GM21360 (cell line): ENCODE measurements around the gene ZNF385C.

Experiments
- ATAC-seq: cut with Tn5 transposase; IDR thresholded peaks from one replicate; pipeline ENCODE4 v1.9.1; 2021; ENCODE audit warnings: mild to moderate bottlenecking, moderate library complexity; ENCODE audit not compliant: unreplicated experiment

ZNF385C gene

DNA sequence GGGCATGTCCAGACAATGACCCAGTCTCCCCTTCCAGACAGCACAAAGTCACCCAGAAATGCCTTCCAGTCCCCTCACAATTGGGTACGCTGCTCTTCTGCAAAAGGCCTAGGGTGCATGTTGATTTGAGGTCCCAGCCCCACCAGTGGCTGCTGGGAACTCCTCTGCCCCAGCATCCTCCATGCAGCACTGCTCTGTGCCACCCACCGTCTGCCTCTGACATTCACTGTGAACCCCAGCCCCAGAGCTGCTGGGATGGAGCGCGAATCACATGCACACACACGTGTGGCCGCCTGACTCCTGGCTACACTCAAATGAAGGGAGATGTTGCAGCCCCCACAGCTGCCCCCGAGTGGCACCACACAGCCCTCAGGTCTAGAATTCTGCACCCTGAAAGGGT, 46.6 kb downstream of the ZNF385C start:
- ATAC-seq: no peak

- ATAC-seq: no peak
These were observed 47.3 kb downstream of the ZNF385C start for GRCh38 chr17:42051013-42051400.

GRCh38 chr17:42050393-42051012, 47.8 kb downstream of the ZNF385C start, which contains the start of gene C17orf113:
TSS of gene C17orf113 (minus strand) at chr17:42050601. CDS start at chr17:42043376, 7,225 bp downstream.
- no peak for ATAC-seq

- ATAC-seq: no peak
These were observed 48.4 kb downstream of the ZNF385C start for GRCh38 chr17:42049834-42050392.

GRCh38 chr17:42047343-42047742, 50.9 kb downstream of the ZNF385C start:
- no peak for ATAC-seq

DNA sequence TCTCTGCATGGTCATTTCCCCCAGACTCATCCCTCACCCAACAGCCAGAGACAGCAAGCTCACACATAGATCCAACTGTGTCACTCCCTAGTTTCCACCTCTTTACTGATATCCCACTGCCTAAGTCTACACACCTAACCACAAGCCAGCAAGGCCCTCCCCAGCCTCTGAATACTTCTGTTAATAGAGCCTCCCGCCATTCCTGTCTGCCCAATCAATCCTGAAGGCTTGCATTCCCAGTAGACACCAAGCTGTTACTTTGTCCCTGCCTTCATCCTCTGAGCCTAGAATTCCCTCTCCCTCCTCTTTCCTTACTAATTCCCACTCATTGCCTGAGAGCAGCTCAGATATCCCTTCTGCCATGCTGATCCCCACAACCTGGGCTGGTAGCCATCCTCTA, 52.6 kb downstream of the ZNF385C start:
- ATAC-seq: no peak

GRCh38 chr17:42042598-42043319, 55.5 kb downstream of the ZNF385C start:
- ATAC-seq: no peak

GRCh38 chr17:42041619-42042018, 56.7 kb downstream of the ZNF385C start:
- no peak for ATAC-seq

GRCh38 chr17:42040818-42041217, 57.5 kb downstream of the ZNF385C start:
- no peak for ATAC-seq

DNA sequence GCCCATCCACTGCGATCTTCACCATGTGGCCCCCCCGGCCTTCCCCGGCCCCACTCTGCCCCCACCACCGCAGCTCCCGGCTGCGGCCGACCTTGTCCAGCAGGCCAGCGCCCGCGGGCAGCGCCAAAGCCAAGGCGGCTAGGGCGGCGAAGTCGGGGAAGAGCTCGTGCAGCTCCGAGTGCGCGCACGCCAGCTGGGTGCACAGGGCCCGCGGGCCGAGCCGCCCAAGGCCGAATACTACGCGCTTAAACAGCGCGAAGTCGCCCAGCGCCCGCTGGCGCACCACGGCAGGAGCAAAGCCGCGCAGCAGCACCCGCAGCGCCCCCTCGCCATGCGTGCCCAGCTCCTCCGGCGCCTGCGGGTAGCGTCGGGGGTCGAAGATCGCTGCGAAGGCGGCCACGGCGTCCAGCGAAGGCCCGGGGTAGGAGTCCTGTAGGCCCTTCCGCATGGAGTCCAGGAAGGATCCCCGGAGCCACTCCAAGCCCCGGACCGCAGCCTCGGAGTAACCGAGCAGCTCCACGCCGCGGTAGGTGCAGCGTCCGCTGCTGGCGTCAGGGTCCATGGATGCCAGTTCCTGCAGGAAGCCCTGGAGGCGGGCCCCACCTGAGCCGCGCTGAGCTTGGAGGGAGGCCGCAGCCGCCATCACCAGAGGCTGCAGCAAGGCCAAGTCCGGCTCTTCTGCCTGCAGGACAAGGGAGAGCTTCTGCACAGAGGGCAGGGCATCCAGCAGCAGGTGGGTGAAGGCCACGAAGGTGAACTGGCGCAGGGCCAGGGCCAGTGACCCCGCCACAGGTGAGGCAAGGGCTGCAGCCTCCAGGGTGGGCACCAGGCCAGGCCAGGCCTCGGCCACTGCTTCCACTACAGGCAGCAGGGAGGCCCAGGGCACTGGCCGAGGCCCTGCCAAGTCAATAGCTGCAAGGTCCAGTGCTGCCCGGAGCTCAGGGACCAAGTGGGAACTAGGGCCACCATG, 58.2 kb downstream of the ZNF385C start:
- no peak for ATAC-seq

DNA sequence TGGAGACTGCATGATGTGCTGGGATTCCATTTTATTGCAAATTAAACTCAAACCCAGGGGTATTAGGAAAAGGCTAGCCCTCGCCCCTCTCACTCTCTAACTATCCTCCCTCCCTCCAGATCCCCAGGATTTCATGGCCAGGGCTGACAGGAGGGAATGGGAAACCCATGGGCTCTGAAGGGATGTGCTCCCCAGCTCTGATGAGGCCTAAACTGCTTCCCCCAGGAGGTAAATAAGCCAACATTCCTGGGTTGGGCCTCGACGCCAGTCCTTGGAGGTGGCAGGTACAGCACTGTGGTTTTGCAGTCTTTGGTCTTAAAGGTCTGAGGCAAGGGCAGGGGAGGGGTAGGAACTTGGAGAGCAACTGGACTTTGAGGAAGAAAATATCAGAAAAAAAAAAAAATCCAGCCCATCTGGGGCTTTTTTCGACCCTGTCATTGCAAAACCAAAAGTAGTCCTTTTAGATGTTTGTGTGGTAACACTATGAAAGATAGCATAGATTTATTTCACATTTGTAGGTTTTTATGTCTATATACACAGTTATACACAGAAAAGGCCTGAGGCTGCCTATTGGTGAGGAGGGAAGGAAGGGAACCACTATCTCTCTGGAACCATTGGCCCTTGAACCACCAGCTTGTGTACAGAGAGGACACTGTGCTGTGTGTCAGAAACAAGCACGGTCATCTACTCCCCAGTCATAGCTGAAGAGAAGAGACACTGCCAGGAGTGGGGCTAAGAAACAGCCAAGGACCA, 59.9 kb downstream of the ZNF385C start:
- ATAC-seq: no peak

- no peak for ATAC-seq
These were observed 64.2 kb downstream of the ZNF385C start for GRCh38 chr17:42034059-42034458.

DNA sequence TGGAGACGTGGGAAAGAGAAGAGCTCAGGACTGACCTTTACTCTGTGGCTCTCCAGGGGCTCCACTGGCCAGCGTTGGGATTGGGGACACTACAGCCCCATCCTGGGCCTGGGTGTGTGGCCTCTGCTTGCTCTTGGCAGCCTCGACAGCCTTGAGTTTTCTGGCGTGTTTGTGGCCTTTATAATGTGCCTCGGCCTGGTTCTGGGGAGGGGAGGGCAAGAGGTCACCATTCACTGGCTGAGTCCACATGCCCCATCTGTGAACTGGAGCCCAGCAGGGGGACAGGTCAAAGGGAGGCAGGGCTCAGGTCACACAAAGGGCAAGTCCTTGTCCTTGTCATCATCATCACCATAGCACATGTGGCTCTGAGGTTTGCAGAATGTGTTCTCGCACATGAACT, 66.7 kb downstream of the ZNF385C start:
- no peak for ATAC-seq

DNA sequence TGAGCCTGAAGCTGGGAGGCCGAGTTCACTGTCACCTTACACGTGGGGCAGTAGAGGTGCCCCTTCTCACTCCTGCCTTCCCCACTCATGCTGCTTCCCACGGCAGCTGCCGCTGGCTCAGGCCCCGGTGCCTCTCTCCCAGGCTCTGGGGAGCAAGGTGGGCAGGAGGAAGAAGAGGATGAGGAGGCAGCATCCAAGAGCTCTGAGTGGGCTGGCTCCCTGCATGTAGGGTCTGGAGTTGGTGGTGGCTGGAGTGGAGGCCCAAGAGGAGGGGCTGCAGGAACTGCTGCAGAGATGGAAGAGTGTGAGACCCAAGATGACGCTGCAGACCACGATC, 69.5 kb downstream of the ZNF385C start:
- ATAC-seq: no peak

GRCh38 chr17:42027961-42028790, 70.1 kb downstream of the ZNF385C start:
- no peak for ATAC-seq

- no peak for ATAC-seq
These were observed 70.7 kb downstream of the ZNF385C start for GRCh38 chr17:42027590-42027889.

DNA sequence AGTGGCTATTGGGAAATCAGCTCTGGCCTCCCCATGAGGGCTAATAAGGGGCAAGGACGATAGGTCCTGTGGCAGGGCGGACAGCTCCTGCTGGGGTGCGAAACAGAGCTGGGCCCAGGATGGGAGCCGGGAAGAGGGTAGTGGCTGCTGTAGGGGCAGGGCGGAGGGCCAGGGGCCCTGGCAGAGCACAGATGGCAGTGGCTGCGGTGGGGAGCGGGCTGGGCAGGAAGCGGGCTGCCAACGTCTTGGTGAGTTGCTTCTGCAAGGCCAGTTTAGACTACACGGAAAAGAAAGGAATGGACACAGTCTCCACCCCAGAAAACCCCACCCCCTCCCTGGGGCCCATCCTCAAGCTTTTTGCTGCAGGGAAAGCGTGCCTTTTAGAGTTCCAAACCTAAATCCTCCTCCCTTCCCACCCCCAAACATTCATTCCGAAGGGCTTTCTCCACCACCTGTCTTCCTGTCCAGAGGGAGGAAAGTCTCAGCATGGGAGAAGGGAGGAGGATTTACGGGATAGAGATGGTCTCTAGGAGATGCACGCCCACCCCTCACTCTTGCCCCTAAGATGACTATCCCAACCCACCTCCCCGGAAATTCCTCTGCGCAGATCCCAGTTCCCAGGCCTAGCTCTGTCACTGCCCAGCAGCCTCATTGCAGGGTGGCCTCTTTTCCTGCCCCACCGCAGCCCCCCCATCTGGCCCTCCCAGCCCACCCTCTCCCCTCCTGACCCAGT, 71.2 kb downstream of the ZNF385C start:
- ATAC-seq: no peak

- ATAC-seq: no peak
These were observed 72.3 kb downstream of the ZNF385C start for GRCh38 chr17:42025936-42026335.

GRCh38 chr17:42025191-42025579, 73.1 kb downstream of the ZNF385C start:
- ATAC-seq: no peak
